Smooth muscle cell (in vitro differentiated cells): Measurements from ENCODE around the gene SERPINB8. TPM values are rescaled to one million over a fixed set of nuclear protein-coding genes. Genes with fewer than 3 reads are reported as not detected.

Experiments
- DNase-seq: peaks from one replicate; lab custom pipeline; 2025; ENCODE audit not compliant: unreplicated experiment; lab: John Stamatoyannopoulos, UW
- H2AFZ ChIP-seq: fragments of 200-600 bp; sonication (generic); 2 replicates; pipeline ENCODE4 v1.6.0; 2016; ENCODE audit warnings: antibody characterized with exemption, low read depth, mild to moderate bottlenecking
- H3F3A ChIP-seq: fragments of 200-600 bp; sonication (generic); 2 replicates; pipeline ENCODE4 v1.6.0; 2017; ENCODE audit warnings: antibody characterized with exemption, low read depth
- H3K27ac ChIP-seq: fragments of 200-600 bp; sonication (generic); 2 replicates; pipeline ENCODE4 v1.5.1; 2016; ENCODE audit warnings: low read depth, mild to moderate bottlenecking
- H3K27me3 ChIP-seq: fragments of 200-600 bp; sonication (generic); 2 replicates; pipeline ENCODE4 v1.6.1; 2016; ENCODE audit warnings: low read depth, mild to moderate bottlenecking
- H3K36me3 ChIP-seq: fragments of 200-600 bp; sonication (generic); 2 replicates; pipeline ENCODE4 v1.5.1; 2016; ENCODE audit warnings: low read depth
- H3K4me1 ChIP-seq: fragments of 200-600 bp; sonication (generic); 2 replicates; pipeline ENCODE4 v1.5.1; 2016; ENCODE audit warnings: low read depth
- H3K4me2 ChIP-seq: fragments of 200-600 bp; sonication (generic); 2 replicates; pipeline ENCODE4 v1.6.0; 2016; ENCODE audit warnings: mild to moderate bottlenecking
- H3K4me3 ChIP-seq: fragments of 200-600 bp; sonication (generic); 2 replicates; pipeline ENCODE4 v1.5.1; 2016; ENCODE audit warnings: mild to moderate bottlenecking
- H3K79me2 ChIP-seq: fragments of 200-600 bp; sonication (generic); 2 replicates; pipeline ENCODE4 v1.6.0; 2016; ENCODE audit warnings: low read depth, mild to moderate bottlenecking
- H3K9ac ChIP-seq: fragments of 200-600 bp; sonication (generic); 2 replicates; pipeline ENCODE4 v1.6.0; 2016; ENCODE audit warnings: low read depth
- H3K9me3 ChIP-seq: fragments of 200-600 bp; sonication (generic); replicated peaks from 2 replicates; pipeline ENCODE4 v1.5.1; 2016; ENCODE audit warnings: low read depth
- H4K20me1 ChIP-seq: fragments of 200-600 bp; sonication (generic); 2 replicates; pipeline ENCODE4 v1.6.0; 2016; ENCODE audit warnings: low read depth
- WGBS: methylation state at CpG from one replicate; pipeline ENCODE4 v1.1.7; 2016; ENCODE audit warnings: low lambda C conversion rate; 5-methylcytosine and 5-hydroxymethylcytosine counted together
- polyA plus RNA-seq: library from polyadenylated mRNA; unstranded; fragments of >200 nt; fragmentation: Nextera tagmentation; extraction: Ambion mirVana; gene quantifications from 2 replicates; pipeline ENCODE4 v1.2.1, GENCODE V29; 2016
- total RNA-seq: library from RNA; depleted of rRNA; stranded (reverse); fragments of >200 nt; gene quantifications from 2 replicates; pipeline ENCODE4 v1.2.3, GENCODE V29; 2014
- TF ChIP-seq, protein P1 (sequence below): fragments of 200-600 bp; sonication (generic); IDR thresholded peaks from 2 replicates; pipeline ENCODE4 v1.5.1; 2017; ENCODE audit warnings: borderline replicate concordance, mild to moderate bottlenecking, antibody characterized with exemption; ENCODE audit not compliant: insufficient read depth, poor library complexity, severe bottlenecking

The SERPINB8 gene
- total and polyA plus RNA-seq, 2 experiments from 2014 or later = 15.9 to 20.5 TPM

DNA sequence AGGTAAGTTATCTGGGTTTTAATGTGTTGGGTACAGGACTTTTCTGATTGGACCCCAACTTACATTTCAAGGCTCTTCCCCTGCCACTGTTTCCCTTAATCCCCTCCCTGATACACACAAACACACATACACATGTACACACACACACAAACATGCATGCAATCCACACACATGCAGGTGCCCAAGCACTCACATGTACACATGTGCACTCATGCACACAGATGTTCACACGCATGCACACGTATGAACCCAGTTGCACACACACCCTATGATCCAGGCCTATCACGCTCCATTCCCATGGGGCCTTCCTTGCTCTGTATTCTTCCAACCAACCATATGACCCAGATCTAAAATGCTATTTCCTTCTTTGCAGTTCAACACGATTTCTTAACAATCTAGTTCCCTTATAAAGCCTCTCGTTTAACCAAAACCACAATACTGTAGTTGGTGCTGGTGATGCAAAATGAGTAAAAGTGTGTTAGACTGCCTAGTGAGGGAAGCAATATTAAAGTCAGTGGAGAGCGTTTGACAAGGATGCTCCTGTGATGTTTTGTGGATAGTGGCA is 11.1 kb downstream of the SERPINB8 start:
- Histone ChIP-seq H3K27ac (no peak overlapping the region), H3K79me2 (peaks cover 13% of the 10 kb centered on the region), H3K27me3 (no peaks in the 10 kb centered on the region), H2AFZ (no peak overlapping the region), H3K9me3 (no peaks in the 10 kb centered on the region), H3K9ac (no peak overlapping the region), H3K4me2 (no peak overlapping the region), H3K4me1 (no peaks in the 10 kb centered on the region), H3K36me3 (peaks cover 6% of the 10 kb centered on the region), H4K20me1 (no peaks in the 10 kb centered on the region), H3F3A (no peaks in the 10 kb centered on the region), H3K4me3 (no peak overlapping the region)
- TF ChIP-seq, protein P1, sequence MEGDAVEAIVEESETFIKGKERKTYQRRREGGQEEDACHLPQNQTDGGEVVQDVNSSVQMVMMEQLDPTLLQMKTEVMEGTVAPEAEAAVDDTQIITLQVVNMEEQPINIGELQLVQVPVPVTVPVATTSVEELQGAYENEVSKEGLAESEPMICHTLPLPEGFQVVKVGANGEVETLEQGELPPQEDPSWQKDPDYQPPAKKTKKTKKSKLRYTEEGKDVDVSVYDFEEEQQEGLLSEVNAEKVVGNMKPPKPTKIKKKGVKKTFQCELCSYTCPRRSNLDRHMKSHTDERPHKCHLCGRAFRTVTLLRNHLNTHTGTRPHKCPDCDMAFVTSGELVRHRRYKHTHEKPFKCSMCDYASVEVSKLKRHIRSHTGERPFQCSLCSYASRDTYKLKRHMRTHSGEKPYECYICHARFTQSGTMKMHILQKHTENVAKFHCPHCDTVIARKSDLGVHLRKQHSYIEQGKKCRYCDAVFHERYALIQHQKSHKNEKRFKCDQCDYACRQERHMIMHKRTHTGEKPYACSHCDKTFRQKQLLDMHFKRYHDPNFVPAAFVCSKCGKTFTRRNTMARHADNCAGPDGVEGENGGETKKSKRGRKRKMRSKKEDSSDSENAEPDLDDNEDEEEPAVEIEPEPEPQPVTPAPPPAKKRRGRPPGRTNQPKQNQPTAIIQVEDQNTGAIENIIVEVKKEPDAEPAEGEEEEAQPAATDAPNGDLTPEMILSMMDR = no peak
- DNase-seq = no peak
- 91% methylated on average over 6 of the region's 6 CpGs for WGBS

DNA sequence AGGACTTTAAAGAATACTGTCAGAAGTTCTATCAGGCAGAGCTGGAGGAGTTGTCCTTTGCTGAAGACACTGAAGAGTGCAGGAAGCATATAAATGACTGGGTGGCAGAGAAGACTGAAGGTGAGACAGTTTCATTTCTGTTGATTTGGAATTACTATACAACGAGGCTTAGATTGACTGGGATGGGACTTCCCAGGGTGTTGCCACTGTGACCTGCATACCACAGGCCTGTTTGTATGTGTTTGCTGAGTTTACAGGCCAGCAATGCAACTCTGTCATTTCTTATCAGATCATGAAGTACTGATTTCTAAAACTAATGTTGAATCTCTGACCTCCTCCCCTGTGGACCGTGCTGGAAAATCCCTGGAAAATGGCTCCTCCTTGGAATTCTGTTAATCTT is 11.8 kb downstream of the SERPINB8 start:
- WGBS = 68% methylated on average over 2 of the region's 2 CpGs
- Histone ChIP-seq H3K27me3 (no peaks in the 10 kb centered on the region), H3K36me3 (peaks cover 6% of the 10 kb centered on the region), H4K20me1 (no peaks in the 10 kb centered on the region), H3K9me3 (no peaks in the 10 kb centered on the region), H3K9ac (no peak overlapping the region), H3K79me2 (peaks cover 11% of the 10 kb centered on the region), H3K27ac (no peak overlapping the region), H3K4me1 (no peaks in the 10 kb centered on the region), H3K4me3 (no peak overlapping the region), H3K4me2 (no peak overlapping the region), H3F3A (no peaks in the 10 kb centered on the region), H2AFZ (no peak overlapping the region)
- TF ChIP-seq, protein P1 = no peak
- DNase-seq = no peak

DNA sequence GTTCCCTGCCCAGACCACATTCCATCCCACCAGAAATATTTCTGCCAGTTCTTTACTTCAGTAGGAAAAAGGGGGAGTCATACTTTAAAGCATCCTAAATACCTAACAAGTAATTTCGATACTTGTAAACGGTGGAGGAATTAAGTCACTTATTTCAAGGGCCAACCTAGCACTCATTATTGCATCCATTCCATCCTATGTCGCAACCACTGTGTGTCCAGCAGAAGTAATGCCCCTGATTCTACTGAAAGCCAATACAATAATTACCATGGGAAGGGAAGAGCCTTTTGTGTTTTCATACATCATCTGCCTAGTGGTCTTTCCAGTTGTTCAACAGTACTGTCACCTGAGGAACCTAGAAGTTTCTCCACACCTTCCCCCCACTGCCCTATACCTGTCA is 12.5 kb downstream of the SERPINB8 start:
- Histone ChIP-seq H3K79me2 (peaks cover 6% of the 10 kb centered on the region), H4K20me1 (no peaks in the 10 kb centered on the region), H3K4me1 (no peaks in the 10 kb centered on the region), H3K9me3 (no peaks in the 10 kb centered on the region), H3K4me2 (no peak overlapping the region), H3F3A (no peaks in the 10 kb centered on the region), H3K36me3 (peaks cover 6% of the 10 kb centered on the region), H2AFZ (no peak overlapping the region), H3K4me3 (no peak overlapping the region), H3K27me3 (no peaks in the 10 kb centered on the region), H3K9ac (no peak overlapping the region), H3K27ac (no peak overlapping the region)
- DNase-seq = no peak
- WGBS = 84% methylated on average over 3 of the region's 3 CpGs
- TF ChIP-seq, protein P1 = no peak

DNA sequence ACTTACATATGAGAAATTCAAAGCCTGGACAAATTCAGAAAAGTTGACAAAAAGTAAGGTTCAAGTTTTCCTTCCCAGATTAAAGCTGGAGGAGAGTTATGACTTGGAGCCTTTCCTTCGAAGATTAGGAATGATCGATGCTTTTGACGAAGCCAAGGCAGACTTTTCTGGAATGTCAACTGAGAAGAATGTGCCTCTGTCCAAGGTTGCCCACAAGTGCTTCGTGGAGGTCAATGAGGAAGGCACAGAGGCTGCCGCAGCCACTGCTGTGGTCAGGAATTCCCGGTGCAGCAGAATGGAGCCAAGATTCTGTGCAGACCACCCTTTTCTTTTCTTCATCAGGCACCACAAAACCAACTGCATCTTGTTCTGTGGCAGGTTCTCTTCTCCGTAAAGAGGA is 17.0 kb downstream of the SERPINB8 start:
- no peak for DNase-seq
- Histone ChIP-seq H3K4me2 (no peak overlapping the region), H3K36me3 (peaks cover 6% of the 10 kb centered on the region), H3K27me3 (no peaks in the 10 kb centered on the region), H3K27ac (no peak overlapping the region), H3K4me3 (no peak overlapping the region), H3K9me3 (no peaks in the 10 kb centered on the region), H3K4me1 (no peaks in the 10 kb centered on the region), H2AFZ (no peak overlapping the region), H4K20me1 (no peaks in the 10 kb centered on the region), H3K79me2 (peaks cover 2% of the 10 kb centered on the region), H3F3A (no peaks in the 10 kb centered on the region), H3K9ac (no peak overlapping the region)
- TF ChIP-seq, protein P1 = no peak
- WGBS = 82% methylated on average over 7 of the region's 7 CpGs
